Measurements from ENCODE around the gene ERAP2.
A peak's percentile ranks its signal among the peaks of the same experiment; 100 is the strongest.
"Not testable (repeated sequence)": the region's sequence is repeated elsewhere in the genome, so short reads cannot be mapped to it uniquely, and the experiment has no call there.

Gene ERAP2

DNA sequence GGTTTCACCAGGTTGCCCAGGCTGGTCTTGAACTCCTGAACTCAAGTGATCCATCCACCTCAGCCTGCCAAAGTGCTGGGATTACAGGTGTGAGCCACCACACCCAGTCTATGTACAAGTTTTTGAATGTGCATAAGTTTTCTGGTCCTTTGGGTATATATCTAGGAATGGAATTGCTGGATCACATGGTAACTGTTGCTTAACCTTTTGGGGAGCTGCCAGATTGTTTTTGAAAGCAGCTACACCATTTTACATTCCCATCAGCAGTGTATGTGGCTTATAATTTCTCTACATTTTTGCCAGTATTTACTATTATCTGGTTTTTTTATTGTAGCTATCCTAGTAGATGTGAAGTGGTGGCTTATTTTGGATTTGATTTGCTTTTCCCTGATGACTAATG lies 50.7 kb downstream of the ERAP2 start:
- Histone ChIP-seq H3K9ac (ENCODE audit: low read depth, low read length) (no peak overlapping the region), H3K4me1 (ENCODE audit: insufficient read depth, low read length) (no peaks in the 10 kb centered on the region), H3K36me3 (ENCODE audit: insufficient read depth, low read length) (no peaks in the 10 kb centered on the region), H3K9me3 (ENCODE audit: control insufficient read depth, insufficient read depth, low read length) (no peaks in the 10 kb centered on the region)

DNA sequence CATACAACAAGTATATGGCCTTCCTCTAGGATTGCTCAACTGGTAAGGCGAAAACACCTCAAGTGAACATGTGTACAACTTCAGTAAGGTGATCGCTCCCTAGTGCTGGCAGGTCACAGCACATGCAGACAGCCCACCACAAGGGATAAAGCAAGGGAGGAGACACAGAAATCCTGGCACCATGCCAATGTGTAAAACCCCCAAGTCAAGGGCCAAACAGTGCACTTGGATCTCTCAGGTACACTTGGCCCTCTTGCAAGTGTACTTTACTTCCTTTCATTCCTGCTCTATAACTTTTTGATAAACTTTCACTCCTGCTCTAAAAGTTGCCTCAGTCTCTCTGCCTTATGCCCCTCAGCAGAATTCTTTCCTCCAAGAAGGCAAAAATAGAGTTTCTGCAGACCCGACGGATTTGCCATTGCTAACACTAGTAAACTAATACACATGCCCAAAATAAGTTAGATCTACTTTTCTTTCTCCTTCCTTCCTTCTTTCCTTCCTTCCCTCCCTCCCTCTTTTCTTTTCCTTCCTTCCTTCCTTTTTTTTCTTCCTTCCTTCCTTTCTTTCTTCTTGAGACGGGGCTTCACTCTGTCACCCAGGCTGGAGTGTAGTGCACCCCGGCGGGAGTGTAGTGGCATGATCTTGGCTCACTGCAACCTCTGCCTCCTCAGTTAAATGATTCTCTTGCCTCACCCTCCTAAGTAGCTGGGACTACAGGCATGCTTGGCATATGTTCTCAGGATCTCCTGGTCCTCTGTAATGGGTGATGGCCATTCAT lies 52.8 kb downstream of the ERAP2 start:
- Histone ChIP-seq H3K4me1 (ENCODE audit: insufficient read depth, low read length) (no peaks in the 10 kb centered on the region), H3K9me3 (ENCODE audit: control insufficient read depth, insufficient read depth, low read length) (no peaks in the 10 kb centered on the region), H3K36me3 (ENCODE audit: insufficient read depth, low read length) (no peaks in the 10 kb centered on the region), H3K9ac (ENCODE audit: low read depth, low read length) (no peak overlapping the region)

DNA sequence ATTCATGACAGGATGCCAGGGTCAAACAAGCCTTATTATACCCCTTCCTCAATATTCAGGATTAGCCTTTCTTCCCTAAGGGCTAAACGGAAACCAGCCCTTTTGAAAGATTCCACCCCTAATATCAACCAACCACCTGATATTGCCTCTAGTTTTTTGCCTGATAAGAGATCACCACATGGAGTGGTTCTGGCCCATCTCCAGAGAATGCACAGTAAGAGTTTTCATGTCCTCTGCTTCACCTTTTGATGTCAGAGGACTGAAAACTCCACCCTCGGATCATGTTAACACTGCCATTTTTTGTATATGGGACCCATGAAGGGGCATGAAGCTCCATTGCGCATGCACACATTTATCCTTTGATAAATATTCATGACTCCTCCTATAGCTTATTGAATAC lies 53.8 kb downstream of the ERAP2 start:
- H3K9me3 ChIP-seq (ENCODE audit: control insufficient read depth, insufficient read depth, low read length) = no peaks in the 10 kb centered on the region
- H3K9ac ChIP-seq (ENCODE audit: low read depth, low read length) = no peak overlapping the region
- no peaks in the 10 kb centered on the region for H3K4me1 ChIP-seq (ENCODE audit: insufficient read depth, low read length)
- H3K36me3 ChIP-seq (ENCODE audit: insufficient read depth, low read length) = no peaks in the 10 kb centered on the region

DNA sequence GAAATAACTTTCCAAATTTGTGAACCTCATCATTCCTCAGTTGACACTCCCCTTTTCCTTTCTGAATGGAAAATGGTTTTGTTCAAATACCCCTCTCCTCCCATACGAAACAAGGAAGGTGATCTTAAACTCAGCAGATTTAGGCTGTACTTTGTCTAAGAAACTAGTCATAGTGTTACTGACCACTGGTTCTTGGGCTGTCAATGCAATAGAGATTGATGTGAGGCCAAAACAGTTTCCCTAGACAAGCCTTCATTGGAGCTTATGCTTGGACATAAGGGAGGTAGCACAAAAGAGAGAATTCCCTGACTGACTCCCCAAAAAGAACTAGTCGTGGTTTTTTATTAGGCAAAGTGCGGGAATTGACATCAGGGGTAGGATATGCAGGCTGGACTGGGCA lies 54.3 kb downstream of the ERAP2 start:
- Histone ChIP-seq H3K9me3 (ENCODE audit: control insufficient read depth, insufficient read depth, low read length) (no peaks in the 10 kb centered on the region), H3K4me1 (ENCODE audit: insufficient read depth, low read length) (no peaks in the 10 kb centered on the region), H3K36me3 (ENCODE audit: insufficient read depth, low read length) (no peaks in the 10 kb centered on the region), H3K9ac (ENCODE audit: low read depth, low read length) (no peak overlapping the region)

GRCh38 chr5:96931037-96931436 lies 54.7 kb downstream of the ERAP2 start:
- H3K4me1 ChIP-seq (ENCODE audit: insufficient read depth, low read length); H3K9me3 ChIP-seq (ENCODE audit: control insufficient read depth, insufficient read depth, low read length); H3K36me3 ChIP-seq (ENCODE audit: insufficient read depth, low read length); H3K9ac ChIP-seq (ENCODE audit: low read depth, low read length): not testable (repeated sequence)

DNA sequence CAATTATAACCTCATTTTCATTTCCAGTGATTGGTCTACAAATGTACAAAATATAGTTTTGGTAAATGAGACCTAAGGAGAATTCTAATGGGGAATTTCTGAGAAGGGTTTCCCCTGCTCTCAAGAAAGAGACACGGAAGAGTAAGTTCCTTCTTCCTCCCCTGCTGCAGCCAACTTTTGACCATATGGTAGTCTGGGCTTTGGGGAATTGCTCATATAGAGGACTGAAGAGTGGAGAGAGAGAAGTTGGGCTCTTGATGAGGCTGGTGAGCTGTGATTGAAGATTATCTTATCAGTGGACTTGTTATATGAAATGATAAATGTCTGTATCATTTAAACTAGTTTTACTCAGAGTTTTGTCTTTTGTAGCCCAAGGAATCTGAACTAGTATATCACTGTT lies 55.3 kb downstream of the ERAP2 start:
- Histone ChIP-seq H3K9me3 (ENCODE audit: control insufficient read depth, insufficient read depth, low read length) (no peaks in the 10 kb centered on the region), H3K9ac (ENCODE audit: low read depth, low read length) (no peak overlapping the region), H3K4me1 (ENCODE audit: insufficient read depth, low read length) (no peaks in the 10 kb centered on the region), H3K36me3 (ENCODE audit: insufficient read depth, low read length) (no peaks in the 10 kb centered on the region)

- Histone ChIP-seq H3K4me1 (ENCODE audit: insufficient read depth, low read length) (no peaks in the 10 kb centered on the region; the same call in 1 of the 2 replicates), H3K9me3 (ENCODE audit: control insufficient read depth, insufficient read depth, low read length) (no peaks in the 10 kb centered on the region), H3K9ac (ENCODE audit: low read depth, low read length) (no peak overlapping the region), H3K36me3 (ENCODE audit: insufficient read depth, low read length) (no peaks in the 10 kb centered on the region)
Measured at GRCh38 chr5:96932026-96932425, 55.7 kb downstream of the ERAP2 start.

- no peaks in the 10 kb centered on the region; the same call in 1 of the 2 replicates for H3K4me1 ChIP-seq (ENCODE audit: insufficient read depth, low read length)
- H3K36me3 ChIP-seq (ENCODE audit: insufficient read depth, low read length) = no peaks in the 10 kb centered on the region
- peak overlapping the region; percentile 71 for H3K9ac ChIP-seq (ENCODE audit: low read depth, low read length)
- no peaks in the 10 kb centered on the region for H3K9me3 ChIP-seq (ENCODE audit: control insufficient read depth, insufficient read depth, low read length)
Measured at GRCh38 chr5:96933764-96934707, 57.7 kb downstream of the ERAP2 start.

GRCh38 chr5:96934708-96935558 lies 58.6 kb downstream of the ERAP2 start:
- no peaks in the 10 kb centered on the region for H3K36me3 ChIP-seq (ENCODE audit: insufficient read depth, low read length)
- no peaks in the 10 kb centered on the region; the same call in 1 of the 2 replicates for H3K4me1 ChIP-seq (ENCODE audit: insufficient read depth, low read length)

DNA sequence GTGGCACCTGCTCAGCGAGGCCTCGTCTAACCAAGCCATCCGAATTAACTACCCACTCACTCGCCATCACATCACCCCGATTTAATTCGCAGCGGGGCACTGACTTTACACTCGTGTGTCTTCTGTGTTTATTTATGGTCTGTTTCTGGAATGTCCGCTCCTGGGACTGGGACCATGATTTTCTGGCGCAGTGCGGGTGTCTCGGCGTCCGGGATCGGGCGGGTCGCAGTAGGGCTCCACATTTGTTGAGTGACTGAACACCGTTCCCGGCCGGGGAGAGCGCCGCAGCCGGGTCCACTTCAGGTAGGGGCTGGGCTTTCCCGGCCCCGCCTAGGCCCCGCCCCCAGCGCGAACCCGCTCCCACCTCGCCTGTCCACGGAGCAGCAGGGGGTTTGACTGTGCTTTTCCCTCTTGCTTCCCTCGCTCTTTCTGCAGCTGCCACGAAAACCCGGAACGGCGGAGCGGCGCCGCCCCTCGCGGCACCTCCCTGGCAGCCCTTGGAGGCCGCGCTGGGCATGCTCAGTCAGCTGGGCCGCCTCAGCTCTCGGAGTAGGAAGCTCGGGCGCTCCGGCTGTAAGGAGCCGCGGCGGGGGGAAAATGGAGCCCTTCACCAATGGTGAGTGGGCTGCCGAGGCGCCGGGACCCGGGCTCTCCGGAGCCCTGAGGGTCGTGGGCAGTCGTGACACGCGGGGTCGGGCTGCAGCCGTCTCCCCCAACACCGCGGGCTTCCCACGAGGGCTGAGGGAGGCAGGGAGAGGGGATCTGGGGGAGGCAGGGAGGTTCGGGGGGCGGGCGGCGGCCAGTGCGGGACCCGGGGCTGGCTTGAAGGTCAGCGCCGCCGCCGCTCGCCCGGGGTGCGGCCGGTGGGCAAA lies 59.5 kb downstream of the ERAP2 start, which contains the start of gene LNPEP:
Gene LNPEP, plus strand, starts transcription at position 522 of the 872 bp plus-strand sequence. Its CDS starts 76 bp downstream, at position 598.
- Histone ChIP-seq H3K36me3 (ENCODE audit: insufficient read depth, low read length) (no peaks in the 10 kb centered on the region), H3K4me1 (ENCODE audit: insufficient read depth, low read length) (no peaks in the 10 kb centered on the region; the same call in 1 of the 2 replicates), H3K9ac (ENCODE audit: low read depth, low read length) (peak within 1 kb of the TSS; percentile 71), H3K9me3 (ENCODE audit: control insufficient read depth, insufficient read depth, low read length) (no peaks in the 10 kb centered on the region)

More at GRCh38 chr5:96934708-96935558, 58.6 kb downstream of the ERAP2 start:
- Histone ChIP-seq H3K9ac (ENCODE audit: low read depth, low read length) (peak overlapping the region; percentile 71), H3K9me3 (ENCODE audit: control insufficient read depth, insufficient read depth, low read length) (no peaks in the 10 kb centered on the region)

DNA sequence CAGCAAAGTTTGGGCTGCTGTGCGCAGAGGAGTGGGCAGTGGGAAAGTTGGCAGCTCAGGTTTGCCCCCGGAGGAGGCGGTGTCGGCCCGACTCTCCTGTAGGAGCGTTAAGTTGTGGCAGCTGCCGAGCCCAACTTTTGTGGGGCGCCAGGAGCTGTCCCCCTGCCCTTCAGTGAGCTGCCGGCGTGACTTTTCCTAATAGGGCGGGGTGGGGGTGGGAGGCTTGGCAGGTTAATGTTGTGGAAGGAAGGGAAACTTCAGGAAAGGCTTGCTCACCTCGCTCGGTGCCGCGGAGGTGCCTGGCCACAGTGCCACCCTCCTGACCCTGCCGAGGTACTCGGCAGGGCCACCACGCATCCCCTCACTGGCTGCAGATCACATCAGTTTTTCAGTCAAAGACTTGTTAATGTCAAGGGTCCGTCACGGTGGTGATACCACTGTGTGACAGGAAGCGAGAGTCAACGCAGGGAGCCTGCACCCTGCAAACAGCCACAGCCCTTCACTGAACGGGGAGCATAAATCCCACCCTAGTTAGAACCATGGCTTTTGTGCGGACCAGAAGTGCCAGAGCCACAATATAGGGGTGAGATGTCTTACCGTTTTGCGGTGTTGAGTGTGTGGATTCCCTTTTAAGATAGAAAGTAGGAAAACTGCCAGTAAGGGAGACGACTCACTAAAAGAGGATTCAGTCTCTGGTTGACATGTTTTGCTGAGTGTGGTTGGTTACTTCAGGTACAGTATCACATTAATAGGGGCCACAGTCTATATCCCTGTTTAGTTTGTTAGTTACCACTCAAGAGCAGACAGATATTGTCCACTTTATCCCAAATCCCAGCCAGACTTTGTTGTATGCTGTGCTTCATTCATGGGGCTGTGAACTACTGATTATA lies 60.4 kb downstream of the ERAP2 start:
- H3K4me1 ChIP-seq (ENCODE audit: insufficient read depth, low read length) = no peaks in the 10 kb centered on the region; the same call in 1 of the 2 replicates

DNA sequence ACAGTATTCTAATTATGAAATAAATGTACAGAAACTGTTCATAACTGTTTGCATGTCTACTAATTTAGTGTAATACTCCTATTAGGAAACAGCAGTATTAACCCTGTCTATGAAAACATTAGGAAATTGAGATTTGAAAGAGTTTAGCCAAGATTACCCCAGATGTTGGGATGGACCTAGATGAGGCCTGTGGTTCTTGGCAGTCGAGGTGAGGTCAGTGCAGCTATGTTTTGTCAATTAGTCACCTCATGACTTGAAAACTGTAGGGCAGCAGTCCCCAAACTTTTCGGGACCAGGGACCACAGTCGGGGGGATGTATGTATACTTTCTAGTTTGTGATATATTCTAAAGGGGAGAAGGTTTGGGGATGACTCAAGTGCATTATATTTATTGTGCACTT lies 64.3 kb downstream of the ERAP2 start:
- no peaks in the 10 kb centered on the region for H3K36me3 ChIP-seq (ENCODE audit: insufficient read depth, low read length)
- no peaks in the 10 kb centered on the region; the same call in 1 of the 2 replicates for H3K4me1 ChIP-seq (ENCODE audit: insufficient read depth, low read length)
- H3K9ac ChIP-seq (ENCODE audit: low read depth, low read length) = no peak overlapping the region

More for the DNA sequence above, 60.4 kb downstream of the ERAP2 start:
- Histone ChIP-seq H3K9me3 (ENCODE audit: control insufficient read depth, insufficient read depth, low read length) (no peaks in the 10 kb centered on the region), H3K36me3 (ENCODE audit: insufficient read depth, low read length) (no peaks in the 10 kb centered on the region), H3K9ac (ENCODE audit: low read depth, low read length) (peak overlapping the region; percentile 71; the same call in 1 of the 2 replicates)

More for the DNA sequence above, 64.3 kb downstream of the ERAP2 start:
- H3K9me3 ChIP-seq (ENCODE audit: control insufficient read depth, insufficient read depth, low read length) = no peaks in the 10 kb centered on the region

Measured in ES-I3 (cell line).